ENCODE measurements around the gene COL15A1. TPM values are rescaled to one million over a fixed set of nuclear protein-coding genes. Genes with fewer than 3 reads are reported as not detected.

COL15A1 gene
- total and polyA plus RNA-seq, 2 of the 8 experiments (the other 6 are each of a cell fraction or from before 2014, with no cell fraction given), result 0.12 to 0.15 TPM

GRCh38 chr9:99056886-99057664, 113.4 kb downstream of the COL15A1 start (continued):
- TF ChIP-seq ATF2 (IDR thresholded peaks at IDR 0.05; ENCODE audit: low read length) (no peak), TAF1 (IDR thresholded peaks at IDR 0.05; ENCODE audit: low read depth, low read length) (no peak), KDM4A (IDR thresholded peaks at IDR 0.05; ENCODE audit: low read depth, low read length, severe bottlenecking) (no peak)

Data from H1 (cell line).